Endothelial cell (in vitro differentiated cells): Measurements from ENCODE around the gene EPM2A. TPM values are rescaled to one million over a fixed set of nuclear protein-coding genes. Genes with fewer than 3 reads are reported as not detected.

Source experiments
- DNase-seq: peaks from one replicate; pipeline ENCODE4 v3.0.0; 2021; ENCODE audit warnings: low spot score
- H3K27ac Mint-ChIP-seq: one replicate; pipeline ENCODE4 v1.8.0; 2021; ENCODE audit warnings: mixed read lengths, inconsistent platforms; ENCODE audit not compliant: unreplicated experiment
- H3K27me3 Mint-ChIP-seq: one replicate; pipeline ENCODE4 v1.8.0; 2021; ENCODE audit warnings: mild to moderate bottlenecking, moderate library complexity, mixed read lengths, inconsistent platforms; ENCODE audit not compliant: unreplicated experiment
- H3K36me3 Mint-ChIP-seq: one replicate; pipeline ENCODE4 v1.8.0; 2021; ENCODE audit warnings: mild to moderate bottlenecking, low read depth, mixed read lengths, inconsistent platforms; ENCODE audit not compliant: unreplicated experiment
- H3K4me1 Mint-ChIP-seq: one replicate; pipeline ENCODE4 v1.8.0; 2021; ENCODE audit warnings: mild to moderate bottlenecking, mixed read lengths, inconsistent platforms; ENCODE audit not compliant: unreplicated experiment
- H3K4me3 Mint-ChIP-seq: one replicate; pipeline ENCODE4 v1.8.0; 2021; ENCODE audit warnings: mild to moderate bottlenecking, mixed read lengths, inconsistent platforms; ENCODE audit not compliant: unreplicated experiment
- H3K9me3 Mint-ChIP-seq: one replicate; pipeline ENCODE4 v1.8.0; 2021; ENCODE audit warnings: mixed read lengths, inconsistent platforms; ENCODE audit not compliant: unreplicated experiment
- CTCF ChIP-seq: fragments of 200-600 bp; sonication (generic); IDR thresholded peaks from one replicate; pipeline ENCODE4 v1.5.0; 2021; ENCODE audit warnings: antibody characterized with exemption; ENCODE audit not compliant: unreplicated experiment
- long read RNA-seq: library from polyadenylated mRNA; unstranded; transcript quantifications from one replicate; pipeline ENCODE4 v2.0.0, GENCODE V29; 2020; ENCODE audit not compliant: unreplicated experiment
- total RNA-seq: library from RNA; stranded (reverse); fragmentation: NEBNext Ultra II Directional; extraction: Animal tissue kit (Norgen Biotek cat#: 25700); gene quantifications from one replicate; pipeline ENCODE4 v1.2.1, GENCODE V29; 2021; ENCODE audit not compliant: unreplicated experiment

Gene EPM2A
- total RNA-seq: 6.1 TPM
- long read RNA-seq: 0 reads

DNA sequence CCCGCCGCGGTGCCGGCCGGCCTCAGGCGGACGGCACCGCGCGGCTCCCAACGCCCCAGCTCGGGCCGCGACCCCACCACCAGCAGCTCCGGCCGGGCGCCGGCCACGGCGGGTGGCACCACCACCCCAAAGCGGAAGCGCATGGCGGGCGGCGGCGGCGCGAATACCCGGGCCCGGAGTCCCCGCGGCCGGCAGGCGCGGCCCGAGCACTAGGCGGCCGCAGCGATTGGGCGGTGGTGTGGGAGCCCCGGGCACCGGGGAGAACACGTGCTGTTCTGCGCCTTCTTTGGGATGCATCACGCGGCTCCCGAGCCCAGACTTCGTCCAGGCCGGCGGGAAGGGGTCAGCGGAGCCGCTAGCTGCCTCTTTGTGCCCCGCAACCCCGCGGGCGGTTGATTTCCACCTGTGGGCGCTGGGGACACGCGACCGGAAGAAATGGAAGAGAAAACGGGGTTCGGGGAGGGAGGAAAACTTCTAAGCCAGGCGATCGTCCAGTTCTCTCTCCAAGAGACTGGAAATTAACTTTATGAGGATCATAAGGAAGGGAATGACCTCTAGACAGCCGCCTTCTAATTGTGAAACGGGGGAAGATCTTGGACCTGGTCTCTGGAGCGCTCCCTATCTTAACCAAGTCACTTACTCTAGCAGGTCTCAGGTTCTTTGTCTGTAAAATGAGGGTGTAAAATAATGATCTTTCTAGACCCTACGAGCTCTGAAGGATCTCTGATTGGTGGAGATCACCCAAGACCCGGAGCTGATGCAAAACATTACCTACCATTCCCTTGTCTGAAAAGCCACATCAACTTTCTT, at the start of gene EPM2A:
TSS of gene EPM2A (minus strand) at position 165 of the 810 bp plus-strand sequence. CDS start at position 143, 22 bp downstream.
- DNase-seq: peak; percentile 80
- TF ChIP-seq CTCF: no peak
- no peaks in the 10 kb centered on the region for H3K9me3 Mint-ChIP-seq
- peak within 1 kb of the TSS; percentile 93 for H3K27ac Mint-ChIP-seq
- peaks cover 10% of the 10 kb centered on the region for H3K27me3 Mint-ChIP-seq
- H3K36me3 Mint-ChIP-seq: peaks cover 4% of the 10 kb centered on the region
- H3K4me1 Mint-ChIP-seq: peaks cover 6% of the 10 kb centered on the region
- H3K4me3 Mint-ChIP-seq: peak within 1 kb of the TSS; percentile 97

DNA sequence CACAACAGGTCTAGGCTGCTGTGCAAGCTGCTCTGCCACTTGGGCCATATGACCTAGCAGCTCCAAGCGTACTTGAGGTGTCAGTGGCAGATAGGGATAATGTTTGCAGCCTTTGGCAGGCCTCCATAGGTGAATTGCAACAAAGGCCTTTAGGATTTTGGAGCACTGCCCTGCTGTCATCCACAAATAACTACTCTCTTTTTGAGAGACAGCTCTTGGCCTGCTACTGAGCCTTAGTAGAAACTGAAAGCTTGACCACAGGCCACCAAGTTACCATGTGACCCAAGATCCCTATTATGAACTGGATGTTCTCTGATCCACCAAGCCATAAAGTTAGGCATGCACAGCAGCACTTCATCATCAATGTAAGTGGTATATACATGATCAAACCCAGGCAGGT, 49.4 kb upstream of the EPM2A start:
- Mint-ChIP-seq H3K36me3 (peaks cover 22% of the 10 kb centered on the region), H3K4me3 (no peak overlapping the region), H3K27ac (no peak overlapping the region), H3K27me3 (peaks cover 2% of the 10 kb centered on the region), H3K4me1 (no peaks in the 10 kb centered on the region), H3K9me3 (peaks cover 4% of the 10 kb centered on the region)
- DNase-seq: no peak
- TF ChIP-seq CTCF: no peak

GRCh38 chr6:145783796-145784195, 48.5 kb upstream of the EPM2A start:
- H3K36me3 Mint-ChIP-seq: peaks cover 17% of the 10 kb centered on the region
- H3K27ac Mint-ChIP-seq: no peak overlapping the region
- H3K4me3 Mint-ChIP-seq: no peak overlapping the region
- peaks cover 4% of the 10 kb centered on the region for H3K9me3 Mint-ChIP-seq
- DNase-seq: no peak
- H3K27me3 Mint-ChIP-seq: peaks cover 2% of the 10 kb centered on the region
- no peaks in the 10 kb centered on the region for H3K4me1 Mint-ChIP-seq
- TF ChIP-seq CTCF: no peak

- no peak for TF ChIP-seq CTCF
- Mint-ChIP-seq H3K4me1 (no peaks in the 10 kb centered on the region), H3K27me3 (no peaks in the 10 kb centered on the region)
Observed at GRCh38 chr6:145772846-145773245, 37.5 kb upstream of the EPM2A start.

GRCh38 chr6:145765449-145765848, 30.1 kb upstream of the EPM2A start:
- Mint-ChIP-seq H3K27me3 (peaks cover 1% of the 10 kb centered on the region), H3K4me3 (no peak overlapping the region), H3K27ac (no peak overlapping the region), H3K36me3 (no peaks in the 10 kb centered on the region), H3K4me1 (peaks cover 5% of the 10 kb centered on the region), H3K9me3 (no peaks in the 10 kb centered on the region)
- no peak for TF ChIP-seq CTCF
- DNase-seq: no peak

More at GRCh38 chr6:145772846-145773245, 37.5 kb upstream of the EPM2A start:
- no peak for DNase-seq
- no peaks in the 10 kb centered on the region for H3K36me3 Mint-ChIP-seq
- H3K27ac Mint-ChIP-seq: no peak overlapping the region
- no peak overlapping the region for H3K4me3 Mint-ChIP-seq
- H3K9me3 Mint-ChIP-seq: no peaks in the 10 kb centered on the region
